Effector memory CD4-positive, alpha-beta T cell (primary cell): Measurements from ENCODE around the gene SOAT2.

ENCODE experiments used
- DNase-seq, 3 donors: peaks; one replicate each; pipeline ENCODE4 v3.0.0-alpha.2; 2020
- H3K27ac ChIP-seq: 2 replicates; pipeline ENCODE4 v1.7.0; 2013; ENCODE audit warnings: mild to moderate bottlenecking, low read length, moderate library complexity; ENCODE audit not compliant: insufficient read depth, poor library complexity, severe bottlenecking
- H3K27me3 ChIP-seq: replicated peaks from 2 replicates; pipeline ENCODE4 v1.7.0; 2013; ENCODE audit warnings: mild to moderate bottlenecking, low read length; ENCODE audit not compliant: insufficient read depth, control insufficient read depth, poor library complexity, severe bottlenecking
- H3K36me3 ChIP-seq: 2 replicates; pipeline ENCODE4 v1.7.0; 2013; ENCODE audit warnings: mild to moderate bottlenecking, low read length, moderate library complexity; ENCODE audit not compliant: control insufficient read depth, insufficient read depth
- H3K4me1 ChIP-seq: 2 replicates; pipeline ENCODE4 v1.7.0; 2013; ENCODE audit warnings: low read length, mild to moderate bottlenecking; ENCODE audit not compliant: control insufficient read depth, insufficient read depth, poor library complexity, severe bottlenecking
- H3K4me3 ChIP-seq: 2 replicates; pipeline ENCODE4 v1.7.0; 2013; ENCODE audit warnings: low read length, low read depth, mild to moderate bottlenecking; ENCODE audit not compliant: insufficient read depth, poor library complexity, severe bottlenecking
- H3K9me3 ChIP-seq: 2 replicates; pipeline ENCODE4 v1.7.0; 2013; ENCODE audit warnings: mild to moderate bottlenecking, low read length, moderate library complexity; ENCODE audit not compliant: control insufficient read depth

SOAT2 gene

DNA sequence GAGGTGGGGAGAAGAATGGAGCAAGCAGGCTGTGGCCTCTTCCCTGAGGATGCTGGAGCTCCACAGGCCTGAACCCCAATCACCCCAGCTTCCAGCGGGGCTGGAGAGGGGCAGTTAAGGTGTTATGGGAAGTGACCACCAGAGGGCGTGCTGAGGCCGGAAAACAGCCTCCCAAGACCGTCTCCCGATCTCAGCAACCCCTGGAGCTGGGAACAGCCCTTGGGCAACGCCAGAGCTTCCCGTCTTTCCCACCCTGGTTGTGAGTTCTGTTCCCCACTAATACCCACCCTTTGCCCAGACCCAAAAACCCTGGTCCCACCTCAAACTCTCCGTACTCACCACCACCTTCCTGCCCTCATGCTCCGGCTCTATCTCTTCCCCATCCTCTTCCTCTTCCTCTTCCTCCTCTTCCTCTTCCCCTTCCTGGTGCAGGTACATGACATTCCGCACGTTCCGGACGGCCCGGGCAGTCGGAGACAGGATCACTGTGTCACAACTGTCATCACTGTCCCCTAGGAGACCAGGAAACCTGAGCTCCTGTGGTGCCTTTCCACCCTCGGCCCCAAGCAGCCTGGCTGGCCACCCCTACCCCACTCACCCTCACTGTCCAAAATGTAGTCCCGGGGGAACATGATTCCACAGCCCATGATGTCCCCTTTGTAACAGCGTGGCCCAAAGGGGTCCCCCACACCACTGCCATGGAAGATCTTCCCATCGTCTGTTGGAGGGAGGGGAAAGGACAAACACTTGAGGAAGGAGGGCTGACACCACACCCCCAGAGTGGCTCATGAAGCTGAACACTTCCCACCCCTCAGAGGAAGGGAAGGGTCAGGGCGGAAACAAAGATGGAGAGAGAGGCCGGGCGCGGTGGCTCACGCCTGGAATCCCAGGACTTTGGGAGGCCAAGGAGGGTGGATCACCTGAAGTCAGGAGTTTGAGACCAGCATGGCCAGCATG, 37.0 kb upstream of the SOAT2 start:
- Histone ChIP-seq H3K36me3 (peaks cover 55% of the 10 kb centered on the region), H3K4me3 (no peak overlapping the region), H3K27ac (no peak overlapping the region), H3K9me3 (no peaks in the 10 kb centered on the region), H3K4me1 (no peaks in the 10 kb centered on the region), H3K27me3 (no peaks in the 10 kb centered on the region)
- peak; percentile 27 to 60 (median 49) for DNase-seq

DNA sequence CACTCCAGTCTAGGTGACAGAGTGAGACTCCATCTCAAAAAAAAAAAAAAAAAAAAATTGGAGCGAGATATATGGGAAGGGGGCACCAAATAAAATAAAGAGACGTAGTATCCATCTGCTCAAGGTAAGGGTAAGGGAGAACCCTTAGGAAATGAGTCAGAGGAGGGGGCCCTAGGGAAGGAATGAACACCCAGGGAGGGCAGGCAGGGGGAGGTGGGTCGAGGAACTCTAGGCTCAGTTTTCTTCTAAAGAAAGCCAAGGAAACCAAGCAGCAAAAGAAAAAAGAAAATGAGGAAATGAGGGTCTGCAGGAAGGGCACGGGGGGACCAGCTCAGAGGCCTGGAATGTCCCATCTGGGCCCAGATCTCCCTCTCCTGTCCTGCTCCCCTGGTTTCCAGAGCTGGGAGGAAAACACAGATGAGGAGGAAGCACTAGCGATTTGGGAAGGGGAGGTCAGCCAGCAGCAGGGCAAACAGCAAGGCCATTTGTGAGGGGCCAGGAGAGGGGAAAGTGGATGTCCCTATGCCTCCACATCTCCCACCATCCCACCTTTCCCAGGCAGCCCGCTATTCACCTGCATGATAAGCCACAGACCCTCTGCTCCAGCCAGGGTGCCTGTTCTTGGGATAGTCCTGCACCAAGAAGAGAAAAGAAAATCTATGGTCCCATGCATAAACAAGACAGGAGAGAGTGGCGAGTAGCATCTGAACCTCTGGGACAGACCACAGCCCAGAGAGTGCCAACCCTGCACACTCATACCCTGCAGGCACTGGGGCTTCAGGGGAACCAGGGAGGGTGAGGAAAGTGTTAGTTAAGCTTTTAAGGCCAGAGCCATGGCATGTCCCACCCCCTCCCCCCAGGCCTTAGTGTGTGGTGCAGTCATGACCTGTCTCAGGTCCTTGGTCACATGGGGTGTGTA, 36.0 kb upstream of the SOAT2 start:
- no peak overlapping the region for H3K4me3 ChIP-seq
- DNase-seq = no peak
- no peaks in the 10 kb centered on the region for H3K9me3 ChIP-seq
- H3K4me1 ChIP-seq = no peaks in the 10 kb centered on the region
- H3K27ac ChIP-seq = no peak overlapping the region
- peaks cover 66% of the 10 kb centered on the region for H3K36me3 ChIP-seq
- no peaks in the 10 kb centered on the region for H3K27me3 ChIP-seq

DNA sequence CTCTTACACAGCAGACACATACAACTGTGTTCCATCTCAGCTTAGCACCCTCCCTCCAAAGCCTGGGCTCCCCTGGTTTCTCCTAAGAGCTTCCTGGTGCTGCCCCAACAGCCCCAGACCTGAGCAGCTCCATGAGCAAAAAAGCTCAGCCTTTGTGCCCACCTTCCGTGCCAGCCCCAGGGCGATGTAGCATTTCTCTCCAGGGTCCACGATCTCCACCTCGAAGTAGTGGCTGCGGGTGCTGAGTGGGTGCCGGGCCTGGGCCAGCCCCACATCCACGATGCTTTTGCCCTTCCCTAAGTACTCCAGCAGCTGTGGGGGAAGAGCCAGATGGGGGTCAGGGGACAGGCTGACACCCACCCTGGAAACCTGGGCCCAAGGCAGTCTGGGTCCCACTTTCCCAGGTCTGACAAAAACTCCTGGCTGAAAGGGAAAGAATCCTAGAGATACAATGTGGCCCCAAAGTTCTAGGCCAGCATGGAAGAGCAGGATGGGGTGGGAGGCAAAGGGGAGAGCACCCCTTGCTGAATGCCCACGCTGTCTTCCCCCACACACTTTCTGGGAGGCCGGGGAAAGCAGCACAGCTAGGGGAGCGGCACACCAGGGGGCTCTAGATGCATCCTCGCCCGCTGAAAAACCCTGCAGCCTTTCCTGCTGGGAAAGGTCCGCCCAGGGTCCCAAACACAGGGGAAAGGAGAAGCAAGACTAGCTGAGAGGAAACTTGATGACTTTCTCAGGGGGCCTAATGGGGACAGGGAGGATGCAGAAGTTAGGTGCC, 35.1 kb upstream of the SOAT2 start:
- Histone ChIP-seq H3K4me1 (no peaks in the 10 kb centered on the region), H3K27me3 (no peaks in the 10 kb centered on the region), H3K4me3 (no peak overlapping the region), H3K9me3 (no peaks in the 10 kb centered on the region), H3K36me3 (peaks cover 61% of the 10 kb centered on the region), H3K27ac (no peak overlapping the region)
- no peak for DNase-seq

DNA sequence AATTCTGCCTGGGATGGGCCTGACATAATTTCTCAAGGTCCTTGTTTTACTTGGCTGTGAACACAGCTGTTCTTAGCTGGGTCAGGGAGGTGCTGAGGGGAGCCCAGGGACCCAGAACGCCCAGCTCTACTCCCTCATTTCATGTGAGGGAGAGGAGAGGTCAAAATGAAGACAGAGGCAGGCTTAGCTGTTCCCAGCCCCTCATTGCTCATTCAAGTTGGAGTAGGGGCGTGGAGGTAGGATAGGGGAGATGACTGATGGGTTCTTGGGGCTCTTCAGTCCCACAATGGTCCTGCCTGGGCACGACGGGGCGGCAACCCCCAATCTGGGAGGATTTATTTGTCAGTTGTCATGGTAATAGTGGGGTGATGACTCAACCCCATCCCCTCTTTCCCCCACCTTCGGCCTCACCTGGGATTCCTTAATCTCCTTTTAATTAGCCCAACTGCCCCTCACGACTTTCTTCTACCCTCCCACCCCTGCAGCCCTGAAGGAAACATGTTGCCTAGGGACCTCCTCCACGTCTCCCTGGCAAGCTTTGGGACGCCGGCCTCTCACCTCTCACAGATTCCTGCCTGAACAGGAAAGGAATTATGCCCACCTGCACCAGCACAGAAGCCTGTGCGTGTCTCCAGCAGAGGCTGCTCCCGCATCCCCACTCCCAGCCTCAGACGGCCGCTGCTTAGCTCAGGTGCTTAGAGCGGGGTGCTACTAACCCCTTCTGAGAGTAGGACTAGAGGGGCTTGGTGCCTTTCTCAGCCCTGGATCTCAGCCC, 34.3 kb upstream of the SOAT2 start:
- H3K4me1 ChIP-seq = no peaks in the 10 kb centered on the region

DNA sequence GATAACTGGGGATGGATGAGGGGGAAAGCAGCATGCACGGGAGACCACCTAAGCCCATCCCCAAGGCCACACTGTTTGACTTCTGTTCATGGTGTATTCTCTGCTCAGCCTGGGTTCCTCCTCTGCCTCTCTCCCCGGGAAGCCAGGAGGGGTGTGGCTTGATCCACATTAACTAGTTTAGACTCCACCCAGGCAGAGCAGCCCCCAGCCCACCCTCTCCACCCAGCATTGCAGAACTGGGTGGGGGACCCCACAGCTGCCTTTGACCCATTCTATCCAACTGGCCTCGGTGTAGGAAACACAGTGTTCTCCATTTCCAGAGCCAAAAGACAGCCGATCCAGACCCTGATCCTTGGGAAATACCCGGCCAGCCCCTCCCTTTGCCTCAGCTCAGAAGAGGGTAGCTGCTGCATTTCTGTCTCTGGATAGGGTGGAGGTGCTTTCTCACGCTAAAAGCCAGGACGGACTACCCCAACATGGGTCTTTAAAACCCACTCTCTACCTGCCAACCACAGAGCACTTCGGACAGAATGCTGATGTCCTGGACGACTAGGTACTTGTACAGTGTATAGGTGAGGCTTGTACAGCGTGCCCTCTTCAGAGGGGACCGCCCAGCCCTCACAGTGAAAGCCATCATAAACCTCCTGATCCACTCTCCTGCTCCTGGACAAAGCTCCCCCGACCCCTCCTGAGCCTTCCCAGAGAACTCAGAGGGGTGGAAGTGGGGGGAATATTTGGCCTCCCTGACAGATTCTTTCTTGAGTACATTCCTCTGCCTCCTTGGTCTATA, 33.5 kb upstream of the SOAT2 start:
- no peaks in the 10 kb centered on the region for H3K27me3 ChIP-seq
- DNase-seq = no peak
- no peak overlapping the region for H3K27ac ChIP-seq
- H3K4me1 ChIP-seq = no peaks in the 10 kb centered on the region
- no peak overlapping the region for H3K4me3 ChIP-seq
- no peaks in the 10 kb centered on the region for H3K9me3 ChIP-seq
- H3K36me3 ChIP-seq = peaks cover 59% of the 10 kb centered on the region

More for the DNA sequence above, 34.3 kb upstream of the SOAT2 start:
- Histone ChIP-seq H3K9me3 (no peaks in the 10 kb centered on the region), H3K4me3 (no peak overlapping the region), H3K27ac (no peak overlapping the region), H3K36me3 (peaks cover 59% of the 10 kb centered on the region), H3K27me3 (no peaks in the 10 kb centered on the region)
- no peak for DNase-seq

DNA sequence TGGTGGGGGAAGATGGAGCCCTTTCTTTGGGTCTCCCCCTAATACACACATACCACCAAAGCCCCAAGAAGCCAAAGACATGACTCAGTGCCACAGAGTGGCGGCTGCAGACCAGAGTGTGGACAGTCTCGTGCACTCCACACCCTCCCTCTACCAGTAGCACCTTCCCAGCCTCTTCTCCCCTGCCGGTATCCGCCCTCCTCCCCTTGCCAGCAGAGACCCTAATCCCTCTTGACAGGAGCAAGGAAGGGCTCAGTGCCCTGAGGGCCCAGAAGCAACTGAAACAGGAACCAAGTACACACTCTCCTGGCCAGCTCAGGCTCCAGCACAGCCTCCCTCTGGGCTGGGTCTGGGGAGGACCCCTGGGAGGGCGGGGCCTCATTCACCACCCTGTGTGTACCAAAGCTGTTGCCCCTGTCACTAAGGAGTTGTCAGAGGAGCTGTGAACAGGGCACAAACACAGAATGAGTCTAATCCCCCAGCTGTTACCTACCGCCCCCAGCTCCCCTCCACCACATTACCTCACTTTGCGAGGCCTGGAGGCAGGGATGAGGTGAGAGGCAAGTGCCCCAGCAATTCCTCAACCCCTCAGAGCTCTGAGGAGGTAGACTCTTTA, 32.3 kb upstream of the SOAT2 start:
- no peak for DNase-seq
- H3K36me3 ChIP-seq = peaks cover 59% of the 10 kb centered on the region
- no peaks in the 10 kb centered on the region for H3K9me3 ChIP-seq
- no peak overlapping the region for H3K4me3 ChIP-seq
- H3K27me3 ChIP-seq = no peaks in the 10 kb centered on the region
- H3K4me1 ChIP-seq = no peaks in the 10 kb centered on the region
- H3K27ac ChIP-seq = no peak overlapping the region

DNA sequence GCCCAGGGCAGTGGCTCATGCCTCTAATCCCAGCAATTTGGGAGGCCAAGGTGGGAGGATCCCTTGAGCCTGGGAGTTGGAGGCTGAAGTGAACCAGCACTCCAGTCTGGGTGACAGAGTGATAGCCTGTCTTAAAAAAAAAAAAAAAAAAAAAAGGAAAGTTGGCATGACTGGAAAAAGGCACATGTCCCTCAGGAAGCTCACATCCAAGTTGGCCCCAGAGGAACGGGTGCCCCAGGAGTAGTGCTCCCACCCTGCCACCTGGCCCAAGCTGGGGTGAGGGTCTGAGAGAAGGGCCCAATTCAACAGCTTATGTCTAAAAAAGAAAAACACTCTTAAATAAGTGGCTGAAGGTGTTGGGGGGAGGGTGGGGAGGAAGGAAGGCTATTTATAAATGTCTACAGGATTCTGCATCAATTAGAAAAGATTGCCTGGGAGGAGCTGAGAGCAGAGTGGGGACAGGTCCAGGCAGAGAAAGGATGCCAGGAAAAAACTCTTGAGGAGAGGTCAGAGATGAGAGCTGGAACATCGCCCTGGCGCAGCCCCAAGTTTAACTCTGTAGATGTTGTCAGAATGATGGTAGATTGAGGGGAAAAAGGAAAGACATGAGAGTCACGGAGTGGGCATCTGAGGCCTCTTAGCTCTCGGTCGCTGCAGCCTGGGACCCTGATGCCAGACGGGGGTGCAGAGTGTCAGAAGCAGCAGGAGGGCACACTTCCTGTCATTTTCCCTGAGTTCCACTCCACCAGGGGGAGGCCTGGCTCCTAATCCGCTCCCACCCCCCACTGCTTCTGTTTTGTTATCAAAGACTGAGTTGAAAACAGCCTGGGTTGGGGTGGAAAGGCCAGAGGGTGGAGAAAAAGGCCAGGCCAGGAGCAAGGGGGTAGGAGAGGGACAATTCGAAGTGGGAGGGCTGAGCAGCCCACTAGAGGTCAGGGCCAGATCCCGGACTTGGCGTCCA, 31.4 kb upstream of the SOAT2 start:
- Histone ChIP-seq H3K9me3 (no peaks in the 10 kb centered on the region), H3K4me3 (no peak overlapping the region), H3K27me3 (no peaks in the 10 kb centered on the region), H3K36me3 (peaks cover 66% of the 10 kb centered on the region), H3K4me1 (no peaks in the 10 kb centered on the region), H3K27ac (no peak overlapping the region)
- DNase-seq = no peak

DNA sequence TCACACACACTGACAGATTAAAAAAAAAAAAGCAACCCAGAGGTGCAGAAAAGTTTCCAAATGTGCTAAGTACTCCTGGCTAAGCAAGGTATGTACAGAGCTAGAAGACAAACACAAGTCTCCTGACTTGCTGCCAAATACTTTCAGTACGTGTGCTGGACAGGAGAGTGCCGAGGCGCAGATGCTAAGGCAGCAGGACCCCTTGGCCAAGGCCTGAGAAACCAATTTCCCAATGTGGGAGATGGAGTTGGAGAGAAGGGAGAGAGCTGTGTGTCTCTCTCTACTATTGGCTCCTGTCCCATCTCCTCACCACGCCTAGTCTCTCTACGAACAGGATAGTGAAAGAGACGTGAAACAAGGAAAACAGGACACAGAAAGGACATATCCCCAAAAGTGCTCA, 29.4 kb upstream of the SOAT2 start:
- DNase-seq = no peak

More for the DNA sequence above, 29.4 kb upstream of the SOAT2 start:
- peaks cover 60% of the 10 kb centered on the region for H3K36me3 ChIP-seq
- H3K27ac ChIP-seq = no peak overlapping the region
- peaks cover 13% of the 10 kb centered on the region for H3K4me1 ChIP-seq
- H3K27me3 ChIP-seq = no peaks in the 10 kb centered on the region
- H3K4me3 ChIP-seq = no peak overlapping the region
- H3K9me3 ChIP-seq = no peaks in the 10 kb centered on the region
